Measurements from ENCODE around the gene FOXJ2. TPM values are rescaled to one million over a fixed set of nuclear protein-coding genes. Genes with fewer than 3 reads are reported as not detected.
"Not testable (repeated sequence)": the region's sequence is repeated elsewhere in the genome, so short reads cannot be mapped to it uniquely, and the experiment has no call there.

Gene FOXJ2
- total RNA-seq, 3 donors from 2014 or later = 17.7 to 20.7 (median 19.0) TPM

GRCh38 chr12:8064131-8064530 is 31.6 kb downstream of the FOXJ2 start:
- peaks cover 7% of the 10 kb centered on the region for H3K36me3 Mint-ChIP-seq (ENCODE audit: insufficient read depth)

GRCh38 chr12:8065991-8066594 is 33.6 kb downstream of the FOXJ2 start, which contains the start of gene C3AR1:
TSS of gene C3AR1 (minus strand) at chr12:8066359. CDS start at chr12:8060185, 6,174 bp downstream.
- Mint-ChIP-seq H3K4me3 (peak within 1 kb of the TSS; percentile 50), H3K27me3 (ENCODE audit: low read depth) (no peaks in the 10 kb centered on the region), H3K9me3 (no peaks in the 10 kb centered on the region), H3K36me3 (ENCODE audit: insufficient read depth) (no peaks in the 10 kb centered on the region), H3K4me1 (ENCODE audit: low read depth) (peaks cover 34% of the 10 kb centered on the region)
- DNase-seq = peak; percentile 33
- peak; percentile 98 to 99 for ATAC-seq

More at GRCh38 chr12:8064131-8064530, 31.6 kb downstream of the FOXJ2 start:
- Mint-ChIP-seq H3K4me1 (ENCODE audit: low read depth) (peaks cover 24% of the 10 kb centered on the region), H3K9me3 (no peaks in the 10 kb centered on the region), H3K4me3 (no peak overlapping the region), H3K27me3 (ENCODE audit: low read depth) (no peaks in the 10 kb centered on the region)
- DNase-seq (no peak), ATAC-seq (no peak)

- ATAC-seq (no peak), DNase-seq (no peak)
- Mint-ChIP-seq H3K9me3 (no peaks in the 10 kb centered on the region), H3K27me3 (ENCODE audit: low read depth) (no peaks in the 10 kb centered on the region), H3K4me3 (no peak overlapping the region), H3K4me1 (ENCODE audit: low read depth) (peaks cover 34% of the 10 kb centered on the region), H3K36me3 (ENCODE audit: insufficient read depth) (no peaks in the 10 kb centered on the region)
Measured at GRCh38 chr12:8069582-8069981, 37.1 kb downstream of the FOXJ2 start.

- H3K9me3 Mint-ChIP-seq; DNase-seq; H3K4me3 Mint-ChIP-seq; H3K27me3 Mint-ChIP-seq (ENCODE audit: low read depth); ATAC-seq; H3K36me3 Mint-ChIP-seq (ENCODE audit: insufficient read depth): not testable (repeated sequence)
- H3K4me1 Mint-ChIP-seq (ENCODE audit: low read depth) = peaks cover 14% of the 10 kb centered on the region
Measured at GRCh38 chr12:8071820-8072219, 39.3 kb downstream of the FOXJ2 start.

- no peaks in the 10 kb centered on the region for H3K36me3 Mint-ChIP-seq (ENCODE audit: insufficient read depth)
Measured at GRCh38 chr12:8075935-8076334, 43.4 kb downstream of the FOXJ2 start.

GRCh38 chr12:8076366-8076765 is 43.9 kb downstream of the FOXJ2 start:
- peaks cover 42% of the 10 kb centered on the region for H3K4me1 Mint-ChIP-seq (ENCODE audit: low read depth)
- no peak overlapping the region for H3K4me3 Mint-ChIP-seq
- H3K27me3 Mint-ChIP-seq (ENCODE audit: low read depth) = no peaks in the 10 kb centered on the region
- DNase-seq (no peak), ATAC-seq (no peak)
- H3K9me3 Mint-ChIP-seq = no peaks in the 10 kb centered on the region
- no peaks in the 10 kb centered on the region for H3K36me3 Mint-ChIP-seq (ENCODE audit: insufficient read depth)

More at GRCh38 chr12:8075935-8076334, 43.4 kb downstream of the FOXJ2 start:
- Mint-ChIP-seq H3K27me3 (ENCODE audit: low read depth) (no peaks in the 10 kb centered on the region), H3K4me1 (ENCODE audit: low read depth) (peaks cover 38% of the 10 kb centered on the region), H3K4me3 (no peak overlapping the region), H3K9me3 (no peaks in the 10 kb centered on the region)
- no peak for ATAC-seq
- no peak for DNase-seq

- Mint-ChIP-seq H3K36me3 (ENCODE audit: insufficient read depth) (no peaks in the 10 kb centered on the region), H3K27me3 (ENCODE audit: low read depth) (no peaks in the 10 kb centered on the region), H3K4me3 (no peak overlapping the region), H3K9me3 (no peaks in the 10 kb centered on the region), H3K4me1 (ENCODE audit: low read depth) (peaks cover 44% of the 10 kb centered on the region)
- DNase-seq (no peak), ATAC-seq (no peak)
Measured at GRCh38 chr12:8077207-8077606, 44.7 kb downstream of the FOXJ2 start.

- H3K36me3 Mint-ChIP-seq (ENCODE audit: insufficient read depth) = no peaks in the 10 kb centered on the region
- no peaks in the 10 kb centered on the region for H3K27me3 Mint-ChIP-seq (ENCODE audit: low read depth)
- peaks cover 48% of the 10 kb centered on the region for H3K4me1 Mint-ChIP-seq (ENCODE audit: low read depth)
- no peak overlapping the region for H3K4me3 Mint-ChIP-seq
- DNase-seq (peak; percentile 57), ATAC-seq (peak; percentile 16 to 19)
- no peaks in the 10 kb centered on the region for H3K9me3 Mint-ChIP-seq
Measured at GRCh38 chr12:8078398-8078797, 45.9 kb downstream of the FOXJ2 start.

- Mint-ChIP-seq H3K4me3 (no peak overlapping the region), H3K27me3 (ENCODE audit: low read depth) (no peaks in the 10 kb centered on the region), H3K36me3 (ENCODE audit: insufficient read depth) (peaks cover under 1% of the 10 kb centered on the region), H3K9me3 (no peaks in the 10 kb centered on the region), H3K4me1 (ENCODE audit: low read depth) (peaks cover 54% of the 10 kb centered on the region)
- DNase-seq = no peak
- ATAC-seq = no peak
Measured at GRCh38 chr12:8078916-8079315, 46.4 kb downstream of the FOXJ2 start.

GRCh38 chr12:8080120-8080519 is 47.6 kb downstream of the FOXJ2 start:
- Mint-ChIP-seq H3K36me3 (ENCODE audit: insufficient read depth) (peaks cover 4% of the 10 kb centered on the region), H3K27me3 (ENCODE audit: low read depth) (no peaks in the 10 kb centered on the region), H3K4me1 (ENCODE audit: low read depth) (peaks cover 63% of the 10 kb centered on the region), H3K9me3 (no peaks in the 10 kb centered on the region), H3K4me3 (peak overlapping the region; percentile 100)
- ATAC-seq (no peak), DNase-seq (no peak)

GRCh38 chr12:8081251-8081920 is 48.9 kb downstream of the FOXJ2 start:
- Mint-ChIP-seq H3K4me1 (ENCODE audit: low read depth) (peaks cover 70% of the 10 kb centered on the region), H3K36me3 (ENCODE audit: insufficient read depth) (peaks cover 7% of the 10 kb centered on the region), H3K4me3 (peak overlapping the region; percentile 100), H3K9me3 (no peaks in the 10 kb centered on the region), H3K27me3 (ENCODE audit: low read depth) (no peaks in the 10 kb centered on the region)
- ATAC-seq (no peak), DNase-seq (peak; percentile 20)

GRCh38 chr12:8082808-8083100 is 50.2 kb downstream of the FOXJ2 start:
- Mint-ChIP-seq H3K9me3 (no peaks in the 10 kb centered on the region), H3K36me3 (ENCODE audit: insufficient read depth) (peaks cover 10% of the 10 kb centered on the region), H3K27me3 (ENCODE audit: low read depth) (no peaks in the 10 kb centered on the region), H3K4me3 (peak overlapping the region; percentile 100), H3K4me1 (ENCODE audit: low read depth) (peaks cover 72% of the 10 kb centered on the region)
- DNase-seq (no peak), ATAC-seq (no peak)

GRCh38 chr12:8084351-8084750 is 51.8 kb downstream of the FOXJ2 start:
- not testable (repeated sequence) for H3K27me3 Mint-ChIP-seq (ENCODE audit: low read depth); H3K36me3 Mint-ChIP-seq (ENCODE audit: insufficient read depth); H3K9me3 Mint-ChIP-seq; ATAC-seq
- H3K4me3 Mint-ChIP-seq = peak overlapping the region; percentile 100
- peak; percentile 13 for DNase-seq
- H3K4me1 Mint-ChIP-seq (ENCODE audit: low read depth) = peaks cover 72% of the 10 kb centered on the region

- H3K36me3 Mint-ChIP-seq (ENCODE audit: insufficient read depth) = peaks cover 29% of the 10 kb centered on the region
- DNase-seq (no peak), ATAC-seq (no peak)
- H3K27me3 Mint-ChIP-seq (ENCODE audit: low read depth) = no peaks in the 10 kb centered on the region
- peaks cover 54% of the 10 kb centered on the region for H3K4me1 Mint-ChIP-seq (ENCODE audit: low read depth)
- peak overlapping the region; percentile 63 for H3K4me3 Mint-ChIP-seq
- H3K9me3 Mint-ChIP-seq = no peaks in the 10 kb centered on the region
Measured at GRCh38 chr12:8087666-8088065, 55.1 kb downstream of the FOXJ2 start.

GRCh38 chr12:8088574-8088973 is 56.1 kb downstream of the FOXJ2 start:
- H3K4me1 Mint-ChIP-seq (ENCODE audit: low read depth) = peaks cover 47% of the 10 kb centered on the region
- ATAC-seq (peak; percentile 88 to 89), DNase-seq (peak; percentile 10)
- no peaks in the 10 kb centered on the region for H3K9me3 Mint-ChIP-seq
- peak overlapping the region; percentile 63 for H3K4me3 Mint-ChIP-seq
- H3K36me3 Mint-ChIP-seq (ENCODE audit: insufficient read depth) = peaks cover 35% of the 10 kb centered on the region
- H3K27me3 Mint-ChIP-seq (ENCODE audit: low read depth) = no peaks in the 10 kb centered on the region

All from activated T-cell treated with anti-CD3 and anti-CD28 coated beads, Interleukin-2, amount 50 U/mL, for 4 hours (primary cell).